ENCODE data around the gene NBPF12. TPM values are rescaled to one million over a fixed set of nuclear protein-coding genes. Genes with fewer than 3 reads are reported as not detected.
"Not testable (repeated sequence)": the region's sequence is repeated elsewhere in the genome, so short reads cannot be mapped to it uniquely, and the experiment has no call there.

The NBPF12 gene
- total RNA-seq, 1 experiment from 2014 or later = 10.7 TPM

- H3K4me3 ChIP-seq (ENCODE audit: low read depth, low read length); H3K4me3 Mint-ChIP-seq (ENCODE audit: unreplicated experiment); H3K36me3 Mint-ChIP-seq (ENCODE audit: insufficient read depth, unreplicated experiment); intact Hi-C loops (cut with micrococcal nuclease; ENCODE audit: unreplicated experiment); H3K9me3 Mint-ChIP-seq (ENCODE audit: unreplicated experiment); H3K4me1 Mint-ChIP-seq (ENCODE audit: low read depth, unreplicated experiment); CTCF ChIA-PET; H3K27me3 Mint-ChIP-seq (ENCODE audit: insufficient read depth, unreplicated experiment); POLR2A ChIA-PET; H3K27ac Mint-ChIP-seq (ENCODE audit: unreplicated experiment); H3K27me3 ChIP-seq (replicated peaks; ENCODE audit: control insufficient read depth, insufficient read depth, low read length); H3K9me3 ChIP-seq; H3K36me3 ChIP-seq (ENCODE audit: control insufficient read depth, insufficient read depth, low read length); BruUV-seq (replicated peaks): not testable (repeated sequence)
- TF ChIP-seq, protein P1, sequence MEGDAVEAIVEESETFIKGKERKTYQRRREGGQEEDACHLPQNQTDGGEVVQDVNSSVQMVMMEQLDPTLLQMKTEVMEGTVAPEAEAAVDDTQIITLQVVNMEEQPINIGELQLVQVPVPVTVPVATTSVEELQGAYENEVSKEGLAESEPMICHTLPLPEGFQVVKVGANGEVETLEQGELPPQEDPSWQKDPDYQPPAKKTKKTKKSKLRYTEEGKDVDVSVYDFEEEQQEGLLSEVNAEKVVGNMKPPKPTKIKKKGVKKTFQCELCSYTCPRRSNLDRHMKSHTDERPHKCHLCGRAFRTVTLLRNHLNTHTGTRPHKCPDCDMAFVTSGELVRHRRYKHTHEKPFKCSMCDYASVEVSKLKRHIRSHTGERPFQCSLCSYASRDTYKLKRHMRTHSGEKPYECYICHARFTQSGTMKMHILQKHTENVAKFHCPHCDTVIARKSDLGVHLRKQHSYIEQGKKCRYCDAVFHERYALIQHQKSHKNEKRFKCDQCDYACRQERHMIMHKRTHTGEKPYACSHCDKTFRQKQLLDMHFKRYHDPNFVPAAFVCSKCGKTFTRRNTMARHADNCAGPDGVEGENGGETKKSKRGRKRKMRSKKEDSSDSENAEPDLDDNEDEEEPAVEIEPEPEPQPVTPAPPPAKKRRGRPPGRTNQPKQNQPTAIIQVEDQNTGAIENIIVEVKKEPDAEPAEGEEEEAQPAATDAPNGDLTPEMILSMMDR (IDR thresholded peaks at IDR 0.05; ENCODE audit: insufficient read depth in 1 of 2, low read depth in 1 of 2, low read length in 1 of 2, severe bottlenecking in 1 of 2, unreplicated experiment in 1 of 2) = peak in 1 of 2 experiments; percentile 9
- H3K4me1 ChIP-seq = peaks cover 11% of the 10 kb centered on the region
- peak; percentile 61 to 77 for DNase-seq
Observed at GRCh38 chr1:146912975-146913374, 25.1 kb upstream of the NBPF12 start.

DNA sequence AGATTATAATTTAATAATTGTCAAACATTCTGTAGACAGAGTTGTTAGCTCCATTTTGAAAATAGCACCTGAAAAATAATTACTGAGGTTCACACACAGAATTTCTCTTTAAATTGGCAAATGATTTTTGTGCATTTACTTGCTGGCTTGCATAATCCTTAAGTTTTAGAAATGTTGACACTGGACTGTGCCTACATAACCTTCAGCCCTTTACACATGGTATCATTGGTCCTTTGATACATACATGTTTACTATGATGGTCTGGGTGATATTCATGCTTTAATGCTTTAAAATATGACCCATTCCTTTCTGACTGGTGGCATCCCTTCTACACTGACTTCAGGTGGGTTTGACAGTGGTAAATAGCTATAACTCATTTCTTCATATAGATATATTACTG is 17.3 kb upstream of the NBPF12 start:
- CTCF ChIA-PET; H3K4me3 ChIP-seq (ENCODE audit: low read depth, low read length): not testable (repeated sequence)

DNA sequence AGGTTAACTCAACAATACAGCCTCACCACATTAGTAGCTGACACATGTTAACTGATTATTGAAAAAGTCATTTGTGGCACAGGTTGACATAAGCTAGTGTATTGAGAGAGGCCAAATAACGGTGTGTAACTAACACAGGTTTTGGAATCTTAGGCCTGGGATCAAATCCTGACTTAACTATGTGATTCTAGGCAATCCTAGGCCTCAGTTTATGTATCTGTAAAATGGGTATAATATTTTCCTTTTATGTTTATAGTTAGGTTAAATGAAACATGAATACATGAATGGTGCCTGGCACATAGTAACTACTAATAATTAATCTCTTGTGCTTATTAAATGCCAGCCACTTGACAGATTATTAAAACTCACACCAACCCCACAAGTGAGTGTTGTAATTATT is 15.5 kb upstream of the NBPF12 start:
- H3K4me1 Mint-ChIP-seq (ENCODE audit: low read depth, unreplicated experiment); POLR2A ChIA-PET; H3K9me3 Mint-ChIP-seq (ENCODE audit: unreplicated experiment); H3K4me1 ChIP-seq; DNase-seq; H3K4me3 ChIP-seq (ENCODE audit: low read depth, low read length); H3K36me3 Mint-ChIP-seq (ENCODE audit: insufficient read depth, unreplicated experiment); H3K36me3 ChIP-seq (ENCODE audit: control insufficient read depth, insufficient read depth, low read length); H3K27me3 ChIP-seq (replicated peaks; ENCODE audit: control insufficient read depth, insufficient read depth, low read length); intact Hi-C loops (cut with micrococcal nuclease; ENCODE audit: unreplicated experiment); H3K27me3 Mint-ChIP-seq (ENCODE audit: insufficient read depth, unreplicated experiment); CTCF ChIA-PET; BruUV-seq (replicated peaks); H3K27ac Mint-ChIP-seq (ENCODE audit: unreplicated experiment); H3K9me3 ChIP-seq; H3K4me3 Mint-ChIP-seq (ENCODE audit: unreplicated experiment): not testable (repeated sequence)

More for the DNA sequence above, 17.3 kb upstream of the NBPF12 start:
- H3K9me3 ChIP-seq; intact Hi-C loops (cut with micrococcal nuclease; ENCODE audit: unreplicated experiment); H3K27me3 ChIP-seq (replicated peaks; ENCODE audit: control insufficient read depth, insufficient read depth, low read length); H3K9me3 Mint-ChIP-seq (ENCODE audit: unreplicated experiment); POLR2A ChIA-PET; H3K36me3 ChIP-seq (ENCODE audit: control insufficient read depth, insufficient read depth, low read length); H3K4me1 Mint-ChIP-seq (ENCODE audit: low read depth, unreplicated experiment); H3K27ac Mint-ChIP-seq (ENCODE audit: unreplicated experiment); DNase-seq; H3K4me1 ChIP-seq; BruUV-seq (replicated peaks); H3K36me3 Mint-ChIP-seq (ENCODE audit: insufficient read depth, unreplicated experiment); H3K4me3 Mint-ChIP-seq (ENCODE audit: unreplicated experiment); H3K27me3 Mint-ChIP-seq (ENCODE audit: insufficient read depth, unreplicated experiment): not testable (repeated sequence)

DNA sequence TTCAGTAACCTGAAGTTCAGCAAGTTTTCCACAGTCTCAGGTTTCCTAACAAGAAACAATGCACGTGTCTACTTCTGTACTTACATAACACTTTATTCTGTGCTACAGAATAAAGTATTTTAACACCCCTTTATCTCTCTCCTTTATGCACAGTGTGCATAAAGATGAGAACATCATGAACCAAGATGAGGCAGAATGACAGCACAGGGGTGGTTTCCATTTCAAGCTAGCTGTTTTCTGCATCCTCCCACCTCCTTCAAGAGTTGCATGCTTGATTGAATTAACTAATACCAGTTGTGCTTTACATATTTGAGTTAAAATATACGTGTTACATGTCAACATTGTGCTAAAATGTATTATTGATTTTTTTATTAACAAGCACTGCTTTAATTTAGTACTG is 14.0 kb upstream of the NBPF12 start:
- H3K4me3 Mint-ChIP-seq (ENCODE audit: unreplicated experiment); H3K27me3 ChIP-seq (replicated peaks; ENCODE audit: control insufficient read depth, insufficient read depth, low read length); H3K9me3 Mint-ChIP-seq (ENCODE audit: unreplicated experiment); H3K4me1 ChIP-seq; H3K36me3 ChIP-seq (ENCODE audit: control insufficient read depth, insufficient read depth, low read length); CTCF ChIA-PET; POLR2A ChIA-PET; H3K27ac Mint-ChIP-seq (ENCODE audit: unreplicated experiment); DNase-seq; H3K27me3 Mint-ChIP-seq (ENCODE audit: insufficient read depth, unreplicated experiment); intact Hi-C loops (cut with micrococcal nuclease; ENCODE audit: unreplicated experiment); H3K36me3 Mint-ChIP-seq (ENCODE audit: insufficient read depth, unreplicated experiment); BruUV-seq (replicated peaks); H3K9me3 ChIP-seq; H3K4me1 Mint-ChIP-seq (ENCODE audit: low read depth, unreplicated experiment); H3K4me3 ChIP-seq (ENCODE audit: low read depth, low read length): not testable (repeated sequence)

DNA sequence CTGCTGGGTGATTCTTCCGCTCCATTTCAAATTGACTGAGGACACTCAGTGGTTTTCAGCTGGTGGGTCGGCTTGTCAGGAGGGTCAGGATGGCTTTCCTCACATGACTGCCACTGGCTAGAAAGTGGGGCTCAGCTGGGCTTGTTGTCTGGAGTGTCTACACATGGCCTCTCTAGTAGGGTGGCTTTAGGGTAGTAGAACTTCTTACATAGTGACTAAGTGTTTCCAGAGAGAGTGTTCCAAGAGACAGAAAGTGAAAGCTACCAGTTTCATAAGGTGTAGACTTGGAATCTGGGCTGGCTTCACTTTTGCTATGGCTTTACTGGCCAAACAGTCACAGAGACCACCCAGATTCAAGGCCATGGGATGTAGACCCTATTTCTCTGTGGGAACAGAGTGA is 11.7 kb upstream of the NBPF12 start:
- H3K9me3 ChIP-seq; intact Hi-C loops (cut with micrococcal nuclease; ENCODE audit: unreplicated experiment); H3K4me3 Mint-ChIP-seq (ENCODE audit: unreplicated experiment); H3K9me3 Mint-ChIP-seq (ENCODE audit: unreplicated experiment); H3K36me3 Mint-ChIP-seq (ENCODE audit: insufficient read depth, unreplicated experiment); H3K4me1 ChIP-seq; POLR2A ChIA-PET; H3K4me3 ChIP-seq (ENCODE audit: low read depth, low read length); H3K27ac Mint-ChIP-seq (ENCODE audit: unreplicated experiment); DNase-seq; H3K4me1 Mint-ChIP-seq (ENCODE audit: low read depth, unreplicated experiment); BruUV-seq (replicated peaks); H3K27me3 ChIP-seq (replicated peaks; ENCODE audit: control insufficient read depth, insufficient read depth, low read length); H3K27me3 Mint-ChIP-seq (ENCODE audit: insufficient read depth, unreplicated experiment); CTCF ChIA-PET; H3K36me3 ChIP-seq (ENCODE audit: control insufficient read depth, insufficient read depth, low read length): not testable (repeated sequence)

DNA sequence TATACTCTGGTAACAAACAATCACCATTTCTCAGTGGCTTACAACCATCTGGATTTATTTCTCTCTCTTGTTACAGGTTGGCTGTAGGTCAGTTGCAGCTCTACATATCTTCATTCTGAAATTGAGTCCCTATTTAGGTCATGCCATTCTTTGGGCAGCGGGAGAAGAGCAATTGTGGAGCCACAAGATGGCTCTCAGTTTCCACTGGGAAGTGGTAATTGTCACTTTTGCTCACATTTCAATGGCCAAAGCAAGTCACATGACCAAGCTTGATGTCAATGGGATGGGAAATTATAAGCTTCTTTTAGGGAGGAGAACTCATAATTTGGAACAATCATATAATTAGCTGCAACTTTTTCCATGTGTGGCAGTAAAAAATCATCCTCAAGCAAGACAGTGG is 7.9 kb upstream of the NBPF12 start:
- H3K4me3 ChIP-seq (ENCODE audit: low read depth, low read length); H3K9me3 ChIP-seq; H3K36me3 Mint-ChIP-seq (ENCODE audit: insufficient read depth, unreplicated experiment); H3K4me1 ChIP-seq; intact Hi-C loops (cut with micrococcal nuclease; ENCODE audit: unreplicated experiment); CTCF ChIA-PET; DNase-seq; H3K4me3 Mint-ChIP-seq (ENCODE audit: unreplicated experiment); H3K27me3 Mint-ChIP-seq (ENCODE audit: insufficient read depth, unreplicated experiment); H3K9me3 Mint-ChIP-seq (ENCODE audit: unreplicated experiment); BruUV-seq (replicated peaks); H3K36me3 ChIP-seq (ENCODE audit: control insufficient read depth, insufficient read depth, low read length); H3K4me1 Mint-ChIP-seq (ENCODE audit: low read depth, unreplicated experiment); H3K27me3 ChIP-seq (replicated peaks; ENCODE audit: control insufficient read depth, insufficient read depth, low read length); H3K27ac Mint-ChIP-seq (ENCODE audit: unreplicated experiment); POLR2A ChIA-PET: not testable (repeated sequence)

Measured in Caco-2 (cell line).